DND-41 (cell line): ENCODE results near the gene COG5.

Source experiments
- ATAC-seq: fragments of 200-7000 bp; cut with Tn5 transposase; 3 replicates; pipeline ENCODE4 v1.9.1; 2021; ENCODE audit warnings: low read depth; ENCODE audit not compliant: insufficient read depth
- DNase-seq: peaks from one replicate; pipeline ENCODE4 v3.0.0-alpha.2; 2020
- H2AFZ ChIP-seq: 2 replicates; pipeline ENCODE4 v1.6.0; 2012; ENCODE audit warnings: low read depth, low read length
- H3K27ac ChIP-seq: 2 replicates; pipeline ENCODE4 v1.5.1; 2012; ENCODE audit warnings: low read length, inconsistent platforms
- H3K27me3 ChIP-seq: fragments of 200-600 bp; sonication (generic); 2 replicates; pipeline ENCODE4 v1.6.0; 2012; ENCODE audit warnings: low read length, mild to moderate bottlenecking, inconsistent platforms; ENCODE audit not compliant: insufficient read depth, poor library complexity
- H3K36me3 ChIP-seq: 2 replicates; pipeline ENCODE4 v1.5.1; 2012; ENCODE audit warnings: low read length, inconsistent platforms; ENCODE audit not compliant: insufficient read depth
- H3K4me1 ChIP-seq: 2 replicates; pipeline ENCODE4 v1.5.1; 2012; ENCODE audit warnings: mild to moderate bottlenecking, low read length; ENCODE audit not compliant: insufficient read depth
- H3K4me2 ChIP-seq: 2 replicates; pipeline ENCODE4 v1.6.0; 2012; ENCODE audit warnings: mild to moderate bottlenecking, moderate library complexity, low read length, inconsistent platforms; ENCODE audit not compliant: insufficient read depth
- H3K4me3 ChIP-seq, 2 experiments: fragments of 200-600 bp in 1 of 2; shearing (Covaris generic) in 1 of 2; 2 replicates each; pipeline ENCODE4 v1.5.1; 2012 to 2016; ENCODE audit warnings: inconsistent platforms in 2 of 2, low read length in 2 of 2, mild to moderate bottlenecking in 2 of 2, low read depth in 1 of 2, moderate library complexity in 1 of 2
- H3K79me2 ChIP-seq: 2 replicates; pipeline ENCODE4 v1.6.0; 2012; ENCODE audit warnings: low read length, inconsistent platforms; ENCODE audit not compliant: insufficient read depth
- H3K9ac ChIP-seq: 2 replicates; pipeline ENCODE4 v1.6.0; 2012; ENCODE audit warnings: low read depth, mild to moderate bottlenecking, inconsistent platforms, low read length, moderate library complexity
- H3K9me3 ChIP-seq: 2 replicates; pipeline ENCODE4 v1.5.1; 2012; ENCODE audit warnings: low read length, moderate library complexity, mild to moderate bottlenecking, inconsistent platforms; ENCODE audit not compliant: insufficient read depth, severe bottlenecking
- H4K20me1 ChIP-seq: 2 replicates; pipeline ENCODE4 v1.6.0; 2012; ENCODE audit warnings: low read length; ENCODE audit not compliant: insufficient read depth
- CTCF ChIP-seq: IDR thresholded peaks from 2 replicates; pipeline ENCODE4 v1.5.1; 2012; ENCODE audit warnings: borderline replicate concordance, low read length, moderate library complexity, mild to moderate bottlenecking; ENCODE audit not compliant: poor library complexity, severe bottlenecking; ENCODE audit errors: extremely low read depth
- EZH2 ChIP-seq: IDR thresholded peaks from 3 replicates; pipeline ENCODE4 v1.6.1; 2012; ENCODE audit warnings: borderline replicate concordance, low read depth, mild to moderate bottlenecking, moderate library complexity, low read length, inconsistent platforms; ENCODE audit not compliant: severe bottlenecking

COG5 gene

GRCh38 chr7:107219563-107220244 is 344.0 kb downstream of the COG5 start:
- Histone ChIP-seq H3K9ac (no peak overlapping the region), H3K4me3 (no peak overlapping the region), H3K27me3 (no peaks in the 10 kb centered on the region), H3K4me2 (no peak overlapping the region), H3K36me3 (no peaks in the 10 kb centered on the region), H3K9me3 (peaks cover 2% of the 10 kb centered on the region), H3K79me2 (no peaks in the 10 kb centered on the region), H4K20me1 (no peaks in the 10 kb centered on the region), H2AFZ (no peak overlapping the region), H3K4me1 (no peaks in the 10 kb centered on the region), H3K27ac (no peak overlapping the region)
- DNase-seq (no peak), ATAC-seq (no peak)
- TF ChIP-seq EZH2 (no peak), CTCF (no peak)

GRCh38 chr7:107213945-107214344 is 349.8 kb downstream of the COG5 start:
- DNase-seq (no peak), ATAC-seq (no peak)
- H3K9ac ChIP-seq: no peak overlapping the region
- no peak overlapping the region for H3K27ac ChIP-seq
- H3K4me3 ChIP-seq: no peak overlapping the region
- H3K36me3 ChIP-seq: peaks cover 15% of the 10 kb centered on the region
- no peaks in the 10 kb centered on the region for H3K79me2 ChIP-seq
- H3K4me1 ChIP-seq: no peaks in the 10 kb centered on the region
- TF ChIP-seq CTCF (no peak), EZH2 (no peak)
- H3K9me3 ChIP-seq: peaks cover 7% of the 10 kb centered on the region
- H3K27me3 ChIP-seq: no peaks in the 10 kb centered on the region
- H3K4me2 ChIP-seq: no peak overlapping the region
- no peaks in the 10 kb centered on the region for H4K20me1 ChIP-seq
- H2AFZ ChIP-seq: no peak overlapping the region

- TF ChIP-seq EZH2 (no peak), CTCF (no peak)
- ATAC-seq: no peak
- H3K4me3 ChIP-seq: no peak overlapping the region
- peaks cover 20% of the 10 kb centered on the region for H3K36me3 ChIP-seq
- no peaks in the 10 kb centered on the region for H3K79me2 ChIP-seq
- no peaks in the 10 kb centered on the region for H3K27me3 ChIP-seq
- H3K27ac ChIP-seq: no peak overlapping the region
- peaks cover 7% of the 10 kb centered on the region for H3K9me3 ChIP-seq
- H3K4me1 ChIP-seq: no peaks in the 10 kb centered on the region
- no peaks in the 10 kb centered on the region for H4K20me1 ChIP-seq
- DNase-seq: no peak
- no peak overlapping the region for H3K9ac ChIP-seq
- no peak overlapping the region for H2AFZ ChIP-seq
- no peak overlapping the region for H3K4me2 ChIP-seq
Measured at GRCh38 chr7:107213193-107213788, 350.4 kb downstream of the COG5 start.
